Stomach (tissue), 19 donors: Measurements from ENCODE around the gene NUTM2B. TPM values are rescaled to one million over a fixed set of nuclear protein-coding genes. Genes with fewer than 3 reads are reported as not detected.
A peak's percentile ranks its signal among the peaks of the same experiment; 100 is the strongest.
"Not testable (repeated sequence)": the region's sequence is repeated elsewhere in the genome, so short reads cannot be mapped to it uniquely, and the experiment has no call there.

ENCODE experiments used
- DNase-seq, 2 donors: peaks; one replicate each; pipeline versions ENCODE4 v3.0.0 to v3.0.0-alpha.2; 2013 to 2019
- H3K27ac ChIP-seq, 5 donors: fragments of 200-600 bp in 4 of 5; sonication (generic) in 4 of 5; one replicate each; pipeline ENCODE4 v1.5.1; 2013 to 2019; ENCODE audit warnings: mild to moderate bottlenecking in 1 of 5, moderate library complexity in 1 of 5
- H3K27me3 ChIP-seq, 3 donors: fragments of 200-600 bp; sonication (generic); one replicate each; pipeline ENCODE4 v1.5.1; 2017 to 2019; ENCODE audit warnings: mixed run types in 1 of 3
- H3K36me3 ChIP-seq, 4 donors: fragments of 200-600 bp; sonication (generic); 1 replicate in 3 of 4; 2 replicates in 1 of 4; pipeline ENCODE4 v1.5.1; 2016 to 2019
- H3K4me1 ChIP-seq, 4 donors: fragments of 200-600 bp; sonication (generic); one replicate each; pipeline ENCODE4 v1.5.1; 2016 to 2019
- H3K4me3 ChIP-seq, 4 donors: fragments of 200-600 bp; sonication (generic) in 3 of 4; one replicate each; pipeline ENCODE4 v1.5.1; 2016 to 2019; ENCODE audit warnings: mild to moderate bottlenecking in 1 of 4
- H3K9me3 ChIP-seq, 4 donors: fragments of 200-600 bp; sonication (generic); one replicate each; pipeline ENCODE4 v1.5.1; 2016 to 2019
- WGBS, 5 donors: extraction: QIAGEN DNeasy Blood & Tissue Kit in 3 of 5; methylation state at CpG; one replicate each; pipeline versions ENCODE4 v1.1.5 to v1.1.7; 2013 to 2018; 5-methylcytosine and 5-hydroxymethylcytosine counted together
- intact Hi-C: fragments of 100-400 bp; cut with DNase I; formaldehyde crosslinking; loops from one replicate; pipeline ENCODE4 v1.15.1; 2023; ENCODE audit warnings: low total_unique reads
- long read RNA-seq, 10 donors: transcript quantifications; one replicate each; lab custom pipeline, GENCODE V29; 2026
- polyA plus RNA-seq, 3 donors: library from polyadenylated mRNA; stranded (reverse); fragments of 200-250 nt; gene quantifications; one replicate each; pipeline ENCODE4 v1.2.3, GENCODE V29; 2013
- total RNA-seq, 5 donors: library from RNA; depleted of rRNA; stranded (reverse); fragments of >200 nt; gene quantifications; one replicate each; pipeline versions ENCODE4 v1.1.0 to v1.2.3, GENCODE V29; 2014 to 2016
- donor health status: healthy with polysubstance abuse.
- donor health status: Bipolar disorder and iron deficiency.
- donor health status: healthy.

Gene NUTM2B
- total RNA-seq (under 1 TPM in 1 of 5 donors, not detected in 4; 0.18 TPM), polyA plus RNA-seq (1 to 10 TPM in 1 of 3 donors, under 1 TPM in 1, not detected in 1; 0.61 to 3.1 TPM)
- long read RNA-seq, donor 1: 0 reads
- long read RNA-seq, donor 2, partial matches to known transcripts: 6 of 6 reads
- long read RNA-seq, donor 2, other reads (novel, unspliced or antisense): 0 of 6 reads
- long read RNA-seq, donor 3: 0 reads
- long read RNA-seq, donor 4: 0 reads
- long read RNA-seq, donor 5: 0 reads
- long read RNA-seq, donor 6: 0 reads
- long read RNA-seq, donor 7, partial matches to known transcripts: 5 of 11 reads
- long read RNA-seq, donor 7, other reads (novel, unspliced or antisense): 6 of 11 reads
- long read RNA-seq, donor 8: 0 reads
- long read RNA-seq, donor 9: 0 reads
- long read RNA-seq, donor 10: 0 reads

GRCh38 chr10:79702927-79703326, at the start of gene NUTM2B:
Gene NUTM2B, plus strand, starts transcription at chr10:79703227. Its CDS starts 383 bp downstream, at chr10:79703610.
- H3K36me3 ChIP-seq, H3K4me3 ChIP-seq, intact Hi-C loops, H3K27me3 ChIP-seq, H3K4me1 ChIP-seq, H3K27ac ChIP-seq, DNase-seq, H3K9me3 ChIP-seq: not testable (repeated sequence)
- WGBS, 5 donors: 71 to 83% methylated on average over 1 of the region's 3 CpGs; no CpG with 5 or more reads in 3 of the 5 donors

- DNase-seq, H3K9me3 ChIP-seq, H3K36me3 ChIP-seq, H3K4me3 ChIP-seq, H3K27me3 ChIP-seq, H3K27ac ChIP-seq, intact Hi-C loops, H3K4me1 ChIP-seq: not testable (repeated sequence)
Observed at GRCh38 chr10:79663287-79663686, 39.7 kb upstream of the NUTM2B start.

GRCh38 chr10:79664686-79665085, 38.3 kb upstream of the NUTM2B start:
- DNase-seq, H3K27me3 ChIP-seq, H3K36me3 ChIP-seq, intact Hi-C loops, H3K9me3 ChIP-seq, H3K27ac ChIP-seq, H3K4me1 ChIP-seq, H3K4me3 ChIP-seq: not testable (repeated sequence)
- WGBS, 5 donors: 47 to 94% (median 65%) methylated on average over 3 to 4 of the region's 4 CpGs

GRCh38 chr10:79669248-79669788, 33.7 kb upstream of the NUTM2B start:
- H3K27ac ChIP-seq, H3K9me3 ChIP-seq, H3K4me1 ChIP-seq, H3K27me3 ChIP-seq, intact Hi-C loops, H3K4me3 ChIP-seq, H3K36me3 ChIP-seq, DNase-seq: not testable (repeated sequence)
- WGBS, 5 donors: 52 to 100% (median 83%) methylated on average over 1 of the region's 1 CpG

GRCh38 chr10:79674878-79675277, 28.1 kb upstream of the NUTM2B start:
- H3K9me3 ChIP-seq, intact Hi-C loops, H3K36me3 ChIP-seq, H3K4me3 ChIP-seq, DNase-seq, H3K4me1 ChIP-seq, H3K27me3 ChIP-seq, H3K27ac ChIP-seq: not testable (repeated sequence)
- 62 to 78% (median 64%) methylated on average over 2 of the region's 2 CpGs for WGBS, 5 donors

GRCh38 chr10:79683026-79683883, 19.8 kb upstream of the NUTM2B start:
- 78 to 94% (median 87%) methylated on average over 17 to 20 of the region's 20 CpGs for WGBS, 5 donors
- peaks cover 0 to 31% (median 21%) of the 10 kb centered on the region in 4 donors for H3K36me3 ChIP-seq
- H3K27ac ChIP-seq, intact Hi-C loops, H3K9me3 ChIP-seq, DNase-seq, H3K4me1 ChIP-seq, H3K27me3 ChIP-seq, H3K4me3 ChIP-seq: not testable (repeated sequence)

- H3K36me3 ChIP-seq: peaks cover 0 to 31% (median 21%) of the 10 kb centered on the region in 4 donors
- H3K9me3 ChIP-seq, H3K4me1 ChIP-seq, DNase-seq, intact Hi-C loops, H3K4me3 ChIP-seq, H3K27me3 ChIP-seq, H3K27ac ChIP-seq: not testable (repeated sequence)
- WGBS, 5 donors: 83 to 96% (median 95%) methylated on average over 23 to 41 of the region's 41 CpGs
Observed at GRCh38 chr10:79683884-79684720, 18.9 kb upstream of the NUTM2B start.

- DNase-seq: peak; percentile 48 to 71
- not testable (repeated sequence) for H3K27me3 ChIP-seq
Observed at GRCh38 chr10:79685044-79685685, 17.9 kb upstream of the NUTM2B start.

GRCh38 chr10:79686595-79686994, 16.4 kb upstream of the NUTM2B start:
- H3K9me3 ChIP-seq, H3K4me1 ChIP-seq, H3K27me3 ChIP-seq, DNase-seq, H3K4me3 ChIP-seq, intact Hi-C loops, H3K27ac ChIP-seq: not testable (repeated sequence)
- WGBS, 5 donors: 74 to 100% (median 97%) methylated on average over 4 of the region's 4 CpGs
- H3K36me3 ChIP-seq: peaks cover 0 to 31% (median 21%) of the 10 kb centered on the region in 4 donors

More at GRCh38 chr10:79685044-79685685, 17.9 kb upstream of the NUTM2B start:
- H3K4me1 ChIP-seq, H3K27ac ChIP-seq, intact Hi-C loops, H3K4me3 ChIP-seq, H3K9me3 ChIP-seq: not testable (repeated sequence)
- 78 to 84% (median 82%) methylated on average over 3 to 21 of the region's 21 CpGs for WGBS, 5 donors
- H3K36me3 ChIP-seq: peaks cover 0 to 31% (median 21%) of the 10 kb centered on the region in 4 donors

- intact Hi-C loops, DNase-seq: not testable (repeated sequence)
- WGBS, 5 donors: 78 to 94% (median 92%) methylated on average over 6 of the region's 6 CpGs
Observed at GRCh38 chr10:79687406-79688150, 15.4 kb upstream of the NUTM2B start.

More at GRCh38 chr10:79687406-79688150, 15.4 kb upstream of the NUTM2B start:
- H3K36me3 ChIP-seq: peaks cover 0 to 31% (median 21%) of the 10 kb centered on the region in 4 donors
- not testable (repeated sequence) for H3K27ac ChIP-seq, H3K27me3 ChIP-seq, H3K4me3 ChIP-seq, H3K4me1 ChIP-seq, H3K9me3 ChIP-seq
